OCI-LY3 (cell line): Measurements from ENCODE around the gene NBL1.

ENCODE experiments used
- EZH2phosphoT487 ChIP-seq: fragments of 200-600 bp; shearing (Covaris generic); IDR thresholded peaks from 2 replicates; pipeline ENCODE4 v1.6.1; 2018; ENCODE audit warnings: antibody characterized with exemption, mixed run types, low read depth
- TF ChIP-seq, protein P1 (sequence below): fragments of 200-600, 300-600 bp; sonication (generic); IDR thresholded peaks from 2 replicates; pipeline ENCODE4 v1.5.1; 2014; ENCODE audit warnings: antibody characterized with exemption, low read length, low read depth

DNA sequence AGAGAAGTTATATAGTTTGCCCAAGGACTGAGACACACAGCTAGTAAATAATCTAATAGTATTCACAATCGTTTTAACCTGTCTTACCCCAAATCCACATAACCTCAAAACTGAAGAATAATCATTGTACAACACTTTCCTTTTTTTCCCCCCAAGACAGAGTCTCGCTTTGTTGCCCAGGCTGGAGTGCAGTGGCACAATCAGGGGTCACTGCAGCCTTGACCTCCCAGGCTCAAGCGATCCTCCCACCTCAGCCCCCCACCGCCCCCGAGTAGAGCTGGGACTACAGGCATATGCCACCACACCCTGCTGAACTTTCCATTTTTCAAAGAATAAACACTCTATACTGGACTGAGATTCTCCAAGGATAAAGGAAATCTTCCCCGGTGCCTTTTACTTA, 28.7 kb upstream of the NBL1 start:
- TF ChIP-seq, protein P1, sequence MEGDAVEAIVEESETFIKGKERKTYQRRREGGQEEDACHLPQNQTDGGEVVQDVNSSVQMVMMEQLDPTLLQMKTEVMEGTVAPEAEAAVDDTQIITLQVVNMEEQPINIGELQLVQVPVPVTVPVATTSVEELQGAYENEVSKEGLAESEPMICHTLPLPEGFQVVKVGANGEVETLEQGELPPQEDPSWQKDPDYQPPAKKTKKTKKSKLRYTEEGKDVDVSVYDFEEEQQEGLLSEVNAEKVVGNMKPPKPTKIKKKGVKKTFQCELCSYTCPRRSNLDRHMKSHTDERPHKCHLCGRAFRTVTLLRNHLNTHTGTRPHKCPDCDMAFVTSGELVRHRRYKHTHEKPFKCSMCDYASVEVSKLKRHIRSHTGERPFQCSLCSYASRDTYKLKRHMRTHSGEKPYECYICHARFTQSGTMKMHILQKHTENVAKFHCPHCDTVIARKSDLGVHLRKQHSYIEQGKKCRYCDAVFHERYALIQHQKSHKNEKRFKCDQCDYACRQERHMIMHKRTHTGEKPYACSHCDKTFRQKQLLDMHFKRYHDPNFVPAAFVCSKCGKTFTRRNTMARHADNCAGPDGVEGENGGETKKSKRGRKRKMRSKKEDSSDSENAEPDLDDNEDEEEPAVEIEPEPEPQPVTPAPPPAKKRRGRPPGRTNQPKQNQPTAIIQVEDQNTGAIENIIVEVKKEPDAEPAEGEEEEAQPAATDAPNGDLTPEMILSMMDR = no peak
- no peak for TF ChIP-seq EZH2phosphoT487
